HUDEP-2 (cell line): ENCODE data around the gene RNU2-1.
A peak's percentile ranks its signal among the peaks of the same experiment; 100 is the strongest.
"Not testable (repeated sequence)": the region's sequence is repeated elsewhere in the genome, so short reads cannot be mapped to it uniquely, and the experiment has no call there.

ENCODE experiments used
- DNase-seq, 76 experiments: peaks; one replicate each; lab custom pipeline; 2025; ENCODE audit not compliant: unreplicated experiment in 76 of 76; lab: John Stamatoyannopoulos, UW

Gene RNU2-1

GRCh38 chr17:43216762-43217613 lies 16.8 kb downstream of the RNU2-1 start:
- no peak for DNase-seq

GRCh38 chr17:43216369-43216761 lies 17.4 kb downstream of the RNU2-1 start:
- DNase-seq = no peak

GRCh38 chr17:43215341-43215740 lies 18.4 kb downstream of the RNU2-1 start:
- no peak for DNase-seq

- DNase-seq = no peak
Observed at GRCh38 chr17:43213545-43213944, 20.2 kb downstream of the RNU2-1 start.

GRCh38 chr17:43212641-43213490 lies 20.9 kb downstream of the RNU2-1 start:
- no peak for DNase-seq

GRCh38 chr17:43211480-43212402 lies 22.0 kb downstream of the RNU2-1 start, which contains the start of gene TMEM106A:
TSS of gene TMEM106A (plus strand) at chr17:43211875. CDS start at chr17:43213042, 1,167 bp downstream.
- peak in 73 of 76 experiments; percentile 7 to 81 (median 63) for DNase-seq

GRCh38 chr17:43211123-43211479 lies 22.7 kb downstream of the RNU2-1 start:
- DNase-seq = peak in 1 of 76 experiments; percentile 19

GRCh38 chr17:43210576-43210975 lies 23.2 kb downstream of the RNU2-1 start:
- DNase-seq = no peak

- DNase-seq = not testable (repeated sequence)
Observed at GRCh38 chr17:43203013-43203412, 30.8 kb downstream of the RNU2-1 start.

GRCh38 chr17:43200127-43200526 lies 33.6 kb downstream of the RNU2-1 start:
- no peak for DNase-seq

GRCh38 chr17:43199633-43200032 lies 34.1 kb downstream of the RNU2-1 start:
- no peak for DNase-seq

GRCh38 chr17:43193251-43193650 lies 40.5 kb downstream of the RNU2-1 start:
- no peak for DNase-seq

GRCh38 chr17:43186656-43187055 lies 47.1 kb downstream of the RNU2-1 start:
- not testable (repeated sequence) for DNase-seq

GRCh38 chr17:43183921-43184320 lies 49.9 kb downstream of the RNU2-1 start:
- DNase-seq = no peak
